SK-N-MC (cell line): ENCODE measurements around the gene DENND4C.

ENCODE experiments used
- EZH2 ChIP-seq: fragments of 200-600 bp; sonication (generic); IDR thresholded peaks from one replicate; pipeline ENCODE4 v1.6.1; 2017; ENCODE audit warnings: antibody characterized with exemption
- FOXP2 ChIP-seq: optimal IDR thresholded peaks from 2 replicates; pipeline ENCODE3; 2011; ENCODE audit warnings: mild to moderate bottlenecking, moderate library complexity; ENCODE audit not compliant: insufficient read depth; ENCODE audit errors: extremely low read length, control extremely low read depth

DNA sequence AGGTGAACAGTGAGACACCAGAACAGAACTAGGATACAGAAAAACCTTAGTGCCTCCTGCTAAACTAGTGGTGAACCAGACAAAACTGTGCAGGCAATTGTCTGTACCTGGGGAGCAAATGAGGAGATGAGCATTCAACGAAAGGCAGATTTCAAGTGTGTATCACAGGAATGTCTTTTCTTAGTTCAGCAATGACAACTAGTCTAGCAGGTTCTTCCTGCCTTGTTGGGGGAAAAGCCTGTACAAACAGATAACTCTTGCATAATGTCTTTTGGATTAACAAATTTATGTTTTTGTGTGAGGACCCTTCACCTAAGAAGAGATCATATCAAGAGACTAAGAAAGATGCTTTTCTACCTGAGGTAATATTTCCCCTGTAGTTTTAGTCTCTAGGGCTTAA, 21.8 kb upstream of the DENND4C start:
- TF ChIP-seq EZH2 (no peak), FOXP2 (no peak)
